ENCODE data around the gene POU2AF1. TPM values are rescaled to one million over a fixed set of nuclear protein-coding genes. Genes with fewer than 3 reads are reported as not detected.

Gene POU2AF1
- total RNA-seq, 1 donor from 2014 or later = not detected

Small RNA genes within 50 kb of the gene (small RNA-seq; reads per million reads assigned to genes)
- gene MIR4491 = not detected
- gene RNU2-60P = 0.18 reads per million

Other genes starting within 250 kb of the POU2AF1 start
- gene POU2AF2, start 133.6 kb downstream of the POU2AF1 start, total RNA-seq = not detected
- gene POU2AF3, start 80.7 kb downstream of the POU2AF1 start, total RNA-seq = 0.41 TPM
- not detected for gene BTG4, start 133.1 kb upstream of the POU2AF1 start, total RNA-seq
- gene HOATZ, start 135.5 kb upstream of the POU2AF1 start, total RNA-seq = not detected
- gene LAYN, start 161.4 kb upstream of the POU2AF1 start, total RNA-seq = 4.1 TPM
- 13.9 TPM for gene SIK2, start 223.2 kb upstream of the POU2AF1 start, total RNA-seq